Trophoblast cell (in vitro differentiated cells and primary cell): ENCODE results near the gene SHISA7.

Experiments
- DNase-seq, 2 donors: peaks; one replicate each; pipeline ENCODE4 v3.0.0-alpha.2; 2016
- H2AFZ ChIP-seq: 2 replicates; pipeline ENCODE4 v1.6.1; 2013; ENCODE audit warnings: low read length, moderate library complexity, mild to moderate bottlenecking; ENCODE audit not compliant: insufficient read depth, poor library complexity
- H2AK5ac ChIP-seq: 2 replicates; pipeline ENCODE4 v1.6.1; 2013; ENCODE audit warnings: mild to moderate bottlenecking, low read length
- H2BK120ac ChIP-seq: 2 replicates; pipeline ENCODE4 v1.6.1; 2013; ENCODE audit warnings: low read length, mild to moderate bottlenecking, moderate library complexity; ENCODE audit not compliant: insufficient read depth, poor library complexity
- H2BK12ac ChIP-seq: 2 replicates; pipeline ENCODE4 v1.6.1; 2013; ENCODE audit warnings: mild to moderate bottlenecking, low read length, moderate library complexity
- H2BK5ac ChIP-seq: 2 replicates; pipeline ENCODE4 v1.6.1; 2013; ENCODE audit warnings: low read length, low read depth, moderate library complexity, mild to moderate bottlenecking; ENCODE audit not compliant: poor library complexity
- H3K14ac ChIP-seq: 2 replicates; pipeline ENCODE4 v1.6.1; 2013; ENCODE audit warnings: mild to moderate bottlenecking, low read length
- H3K18ac ChIP-seq: 2 replicates; pipeline ENCODE4 v1.6.1; 2013; ENCODE audit warnings: mild to moderate bottlenecking, low read length
- H3K23ac ChIP-seq: 2 replicates; pipeline ENCODE4 v1.6.1; 2013; ENCODE audit warnings: low read length
- H3K27ac ChIP-seq: 2 replicates; pipeline ENCODE4 v1.5.1; 2013; ENCODE audit warnings: low read depth, mild to moderate bottlenecking, inconsistent platforms, low read length, moderate library complexity
- H3K27me3 ChIP-seq: 2 replicates; pipeline ENCODE4 v1.6.1; 2013; ENCODE audit warnings: inconsistent platforms, mild to moderate bottlenecking, low read length, moderate library complexity; ENCODE audit not compliant: insufficient read depth
- H3K36me3 ChIP-seq, 2 experiments: 1 replicate in 1 of 2; 2 replicates in 1 of 2; pipeline ENCODE4 v1.6.1; 2013; ENCODE audit warnings: low read length in 2 of 2, mild to moderate bottlenecking in 2 of 2, moderate library complexity in 1 of 2; ENCODE audit not compliant: insufficient read depth in 2 of 2, control insufficient read depth in 1 of 2
- H3K4ac ChIP-seq: 2 replicates; pipeline ENCODE4 v1.6.1; 2013; ENCODE audit warnings: low read depth, mild to moderate bottlenecking, low read length, moderate library complexity
- H3K4me1 ChIP-seq, 2 experiments: 1 replicate in 1 of 2; 2 replicates in 1 of 2; pipeline ENCODE4 v1.6.1; 2013; ENCODE audit warnings: low read length in 2 of 2, mild to moderate bottlenecking in 2 of 2, moderate library complexity in 1 of 2; ENCODE audit not compliant: insufficient read depth in 2 of 2, control insufficient read depth in 1 of 2
- H3K4me2 ChIP-seq: 2 replicates; pipeline ENCODE4 v1.6.1; 2013; ENCODE audit warnings: inconsistent platforms, mild to moderate bottlenecking, low read length, moderate library complexity
- H3K4me3 ChIP-seq: 2 replicates; pipeline ENCODE4 v1.5.1; 2013; ENCODE audit warnings: mild to moderate bottlenecking, low read depth, low read length, inconsistent platforms
- H3K79me1 ChIP-seq: one replicate; pipeline ENCODE4 v1.6.1; 2013; ENCODE audit warnings: low read length
- H3K79me2 ChIP-seq: 2 replicates; pipeline ENCODE4 v1.6.1; 2013; ENCODE audit warnings: low read length, mild to moderate bottlenecking; ENCODE audit not compliant: control insufficient read depth, insufficient read depth, poor library complexity
- H3K9ac ChIP-seq: 2 replicates; pipeline ENCODE4 v1.6.1; 2013; ENCODE audit warnings: mild to moderate bottlenecking, low read length
- H3K9me3 ChIP-seq: 2 replicates; pipeline ENCODE4 v1.6.1; 2013; ENCODE audit warnings: low read depth, mild to moderate bottlenecking, control low read depth, inconsistent platforms, low read length; ENCODE audit not compliant: insufficient read depth
- H4K12ac ChIP-seq: 2 replicates; pipeline ENCODE4 v1.6.1; 2013; ENCODE audit warnings: low read depth, mild to moderate bottlenecking, low read length, moderate library complexity
- H4K8ac ChIP-seq: 2 replicates; pipeline ENCODE4 v1.6.1; 2013; ENCODE audit warnings: low read depth, mild to moderate bottlenecking, low read length, moderate library complexity
- H4K91ac ChIP-seq: one replicate; pipeline ENCODE4 v1.6.1; 2013; ENCODE audit warnings: low read depth, mild to moderate bottlenecking, low read length, moderate library complexity
- WGBS: extraction: QIAGEN DNeasy Blood & Tissue Kit; methylation state at CpG from one replicate; pipeline ENCODE4 v1.1.7; 2013; ENCODE audit warnings: missing lambda C conversion rate; ENCODE audit not compliant: insufficient read length, insufficient coverage; ENCODE audit errors: extremely low coverage; 5-methylcytosine and 5-hydroxymethylcytosine counted together

Gene SHISA7

DNA sequence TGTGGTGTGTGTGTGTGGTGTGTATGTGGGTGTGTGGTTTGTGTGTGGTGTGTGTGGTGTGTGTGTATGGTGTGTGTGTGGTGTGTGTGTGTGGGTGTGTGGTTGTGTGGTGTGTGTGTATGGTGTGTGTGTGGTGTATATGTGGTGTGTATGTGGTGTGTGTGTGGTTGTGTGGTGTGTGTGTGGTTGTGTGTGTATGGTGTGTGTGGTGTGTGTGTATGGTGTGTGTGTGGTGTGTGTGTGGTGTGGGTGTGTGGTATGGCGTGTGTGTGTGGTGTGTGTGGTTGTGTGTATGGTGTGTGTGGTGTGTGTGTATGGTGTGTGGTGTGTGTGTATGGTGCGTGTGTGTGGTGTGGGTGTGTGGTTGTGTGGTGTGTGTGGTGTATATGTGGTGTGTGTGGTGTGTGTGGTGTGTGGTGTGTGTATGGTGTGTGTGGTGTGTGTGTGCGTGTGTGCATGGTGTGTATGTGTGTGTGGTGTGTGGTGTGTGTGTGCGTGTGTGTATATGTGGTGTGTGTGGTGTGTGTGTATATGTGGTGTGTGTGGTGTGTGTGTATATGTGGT lies 8.7 kb downstream of the SHISA7 start:
- Histone ChIP-seq H2AK5ac (no peak overlapping the region), H3K18ac (no peak overlapping the region), H3K27me3 (peaks cover 6% of the 10 kb centered on the region), H3K9ac (no peak overlapping the region), H3K79me2 (no peaks in the 10 kb centered on the region), H3K9me3 (peaks cover 29% of the 10 kb centered on the region), H3K23ac (no peak overlapping the region), H4K12ac (no peak overlapping the region), H3K4me2 (no peak overlapping the region), H2AFZ (no peak overlapping the region), H2BK120ac (no peak overlapping the region), H4K8ac (no peak overlapping the region), H4K91ac (no peak overlapping the region), H3K36me3 (no peaks in the 10 kb centered on the region), H3K79me1 (no peaks in the 10 kb centered on the region), H2BK5ac (no peak overlapping the region), H3K27ac (no peak overlapping the region), H3K4me3 (peak overlapping the region; percentile 27), H3K4me1 (no peaks in the 10 kb centered on the region), H2BK12ac (no peak overlapping the region), H3K14ac (no peak overlapping the region), H3K4ac (no peak overlapping the region)
- no peak for DNase-seq
- 100% methylated on average over 1 of the region's 4 CpGs for WGBS

- DNase-seq, result no peak
- H3K9ac ChIP-seq, result no peak overlapping the region
- peaks cover 24% of the 10 kb centered on the region for H3K9me3 ChIP-seq
- H2BK12ac ChIP-seq, result no peak overlapping the region
- H3K4me3 ChIP-seq, result no peak overlapping the region
- H3K36me3 ChIP-seq, result no peaks in the 10 kb centered on the region
- H3K4me1 ChIP-seq, result no peaks in the 10 kb centered on the region
- no peak overlapping the region for H2BK5ac ChIP-seq
- no peak overlapping the region for H3K14ac ChIP-seq
- H3K18ac ChIP-seq, result no peak overlapping the region
- no peak overlapping the region for H3K27ac ChIP-seq
- no peak overlapping the region for H2AFZ ChIP-seq
- no peaks in the 10 kb centered on the region for H3K27me3 ChIP-seq
- H4K91ac ChIP-seq, result no peak overlapping the region
- H2BK120ac ChIP-seq, result no peak overlapping the region
- no peak overlapping the region for H3K4me2 ChIP-seq
- H3K79me2 ChIP-seq, result no peaks in the 10 kb centered on the region
- no peak overlapping the region for H3K23ac ChIP-seq
- H3K4ac ChIP-seq, result no peak overlapping the region
- H4K12ac ChIP-seq, result no peak overlapping the region
- H3K79me1 ChIP-seq, result no peaks in the 10 kb centered on the region
- no CpG with 5 or more reads among the region's 48 CpGs for WGBS
- no peak overlapping the region for H2AK5ac ChIP-seq
- no peak overlapping the region for H4K8ac ChIP-seq
Observed at GRCh38 chr19:55433292-55433691, 9.8 kb downstream of the SHISA7 start.

DNA sequence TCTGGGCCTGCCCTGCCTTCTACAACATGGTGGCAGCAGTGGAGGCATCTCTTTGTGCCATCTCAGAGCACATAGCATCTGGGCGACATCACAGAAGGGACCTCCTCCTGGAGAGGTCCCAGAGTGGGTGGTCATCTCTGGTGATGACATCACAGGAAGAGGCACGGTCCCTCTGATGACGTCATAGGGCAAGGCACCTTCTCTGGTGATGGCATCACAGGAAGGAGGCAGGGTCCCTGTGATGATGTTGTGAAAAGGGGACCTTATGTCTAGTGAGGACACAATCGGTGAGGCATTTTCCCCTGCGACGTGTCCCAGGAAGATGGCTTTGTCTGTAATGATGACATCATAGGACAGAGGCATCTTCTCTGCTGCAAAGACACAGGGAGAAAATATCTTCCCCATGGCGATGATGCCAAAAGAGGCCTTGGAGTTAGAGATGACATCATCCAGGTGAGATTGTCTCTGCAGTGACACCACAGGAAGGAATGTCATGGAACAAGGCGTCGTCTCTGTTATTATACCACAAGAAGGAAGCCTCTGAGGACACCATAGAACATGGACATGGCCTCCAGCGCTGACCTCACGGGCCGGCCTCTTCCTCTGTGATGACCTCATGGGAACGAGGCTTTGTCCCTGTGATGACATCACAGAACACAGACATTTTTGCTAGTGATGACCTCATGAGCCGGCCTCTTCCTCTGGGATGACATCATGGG lies 10.7 kb downstream of the SHISA7 start:
- H3K4me1 ChIP-seq, result no peaks in the 10 kb centered on the region
- H3K36me3 ChIP-seq, result no peaks in the 10 kb centered on the region
- no peak overlapping the region for H3K9ac ChIP-seq
- H2BK12ac ChIP-seq, result no peak overlapping the region
- DNase-seq, result peak; percentile 15 to 57
- H3K27ac ChIP-seq, result no peak overlapping the region
- no peak overlapping the region for H2BK120ac ChIP-seq
- H2BK5ac ChIP-seq, result no peak overlapping the region
- no peak overlapping the region for H4K12ac ChIP-seq
- no peak overlapping the region for H4K91ac ChIP-seq
- H3K23ac ChIP-seq, result no peak overlapping the region
- no peak overlapping the region for H3K4me3 ChIP-seq
- H3K79me1 ChIP-seq, result no peaks in the 10 kb centered on the region
- no peak overlapping the region for H2AK5ac ChIP-seq
- H3K18ac ChIP-seq, result no peak overlapping the region
- no peak overlapping the region for H3K14ac ChIP-seq
- no peak overlapping the region for H2AFZ ChIP-seq
- no peak overlapping the region for H3K4me2 ChIP-seq
- H3K4ac ChIP-seq, result no peak overlapping the region
- H3K27me3 ChIP-seq, result no peaks in the 10 kb centered on the region
- no peaks in the 10 kb centered on the region for H3K79me2 ChIP-seq
- no CpG with 5 or more reads among the region's 14 CpGs for WGBS
- peaks cover 24% of the 10 kb centered on the region for H3K9me3 ChIP-seq
- H4K8ac ChIP-seq, result no peak overlapping the region

GRCh38 chr19:55431183-55431582 lies 11.9 kb downstream of the SHISA7 start:
- Histone ChIP-seq H3K14ac (no peak overlapping the region), H3K9ac (no peak overlapping the region), H3K27ac (no peak overlapping the region), H3K79me2 (no peaks in the 10 kb centered on the region), H4K12ac (no peak overlapping the region), H2BK12ac (no peak overlapping the region), H3K4me1 (no peaks in the 10 kb centered on the region), H3K4ac (no peak overlapping the region), H4K91ac (no peak overlapping the region), H2BK120ac (no peak overlapping the region), H3K9me3 (peaks cover 24% of the 10 kb centered on the region), H2AFZ (no peak overlapping the region), H2AK5ac (no peak overlapping the region), H3K27me3 (no peaks in the 10 kb centered on the region), H3K4me3 (no peak overlapping the region), H3K36me3 (no peaks in the 10 kb centered on the region), H4K8ac (no peak overlapping the region), H3K79me1 (no peaks in the 10 kb centered on the region), H2BK5ac (no peak overlapping the region), H3K18ac (no peak overlapping the region), H3K4me2 (no peak overlapping the region), H3K23ac (no peak overlapping the region)
- no CpG with 5 or more reads among the region's 1 CpG for WGBS
- no peak for DNase-seq
